GM21576 (cell line): ENCODE measurements around the gene ACSL3.
A peak's percentile ranks its signal among the peaks of the same experiment; 100 is the strongest.

Experiments
- ATAC-seq: cut with Tn5 transposase; IDR thresholded peaks from one replicate; pipeline ENCODE4 v1.9.1; 2021; ENCODE audit warnings: mild to moderate bottlenecking, moderate library complexity; ENCODE audit not compliant: unreplicated experiment

ACSL3 gene

GRCh38 chr2:222939208-222939856 lies 78.5 kb downstream of the ACSL3 start:
- ATAC-seq, result peak; percentile 79

GRCh38 chr2:222939979-222940378 lies 79.1 kb downstream of the ACSL3 start:
- no peak for ATAC-seq

DNA sequence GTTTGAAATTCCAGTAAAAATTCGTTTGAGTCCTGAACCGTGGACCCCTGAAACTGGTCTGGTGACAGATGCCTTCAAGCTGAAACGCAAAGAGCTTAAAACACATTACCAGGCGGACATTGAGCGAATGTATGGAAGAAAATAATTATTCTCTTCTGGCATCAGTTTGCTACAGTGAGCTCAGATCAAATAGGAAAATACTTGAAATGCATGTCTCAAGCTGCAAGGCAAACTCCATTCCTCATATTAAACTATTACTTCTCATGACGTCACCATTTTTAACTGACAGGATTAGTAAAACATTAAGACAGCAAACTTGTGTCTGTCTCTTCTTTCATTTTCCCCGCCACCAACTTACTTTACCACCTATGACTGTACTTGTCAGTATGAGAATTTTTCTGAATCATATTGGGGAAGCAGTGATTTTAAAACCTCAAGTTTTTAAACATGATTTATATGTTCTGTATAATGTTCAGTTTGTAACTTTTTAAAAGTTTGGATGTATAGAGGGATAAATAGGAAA lies 80.7 kb downstream of the ACSL3 start:
- ATAC-seq, result no peak

DNA sequence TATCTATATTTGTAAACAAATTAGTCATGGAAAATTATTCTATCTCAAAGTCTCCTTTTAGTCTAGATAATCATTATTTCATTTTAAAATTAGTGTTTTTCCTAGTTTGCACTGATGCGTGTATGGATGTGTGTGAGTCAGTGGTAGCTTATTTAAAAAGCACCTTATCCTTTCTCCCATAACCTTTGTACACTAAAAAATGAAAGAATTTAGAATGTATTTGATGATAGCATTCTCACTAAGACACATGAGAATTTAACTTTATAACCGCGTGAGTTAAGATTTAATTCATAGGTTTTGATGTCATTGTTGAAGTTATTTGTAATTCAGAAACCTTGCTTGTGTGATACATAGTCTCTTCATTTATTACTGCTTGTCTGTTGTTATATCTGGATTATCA lies 81.7 kb downstream of the ACSL3 start:
- no peak for ATAC-seq

DNA sequence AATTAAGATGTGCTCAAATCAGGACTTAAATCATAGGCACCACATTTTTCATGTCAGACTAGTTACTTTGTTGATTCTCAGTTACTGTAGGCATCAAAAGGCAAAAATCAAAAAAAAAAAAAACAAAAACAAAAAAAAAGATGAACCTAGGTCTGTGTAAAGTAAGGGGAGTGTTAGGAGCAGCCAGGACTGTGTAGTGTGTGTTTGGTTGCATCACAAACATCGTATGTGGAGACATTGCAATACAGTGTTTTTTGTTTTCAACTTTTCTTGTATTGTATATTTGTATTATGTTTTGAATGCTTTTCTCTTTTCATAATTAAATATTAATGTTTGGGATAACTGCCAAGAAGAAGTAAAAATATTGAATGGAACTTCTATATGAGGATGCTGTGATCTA lies 82.1 kb downstream of the ACSL3 start:
- ATAC-seq, result no peak

DNA sequence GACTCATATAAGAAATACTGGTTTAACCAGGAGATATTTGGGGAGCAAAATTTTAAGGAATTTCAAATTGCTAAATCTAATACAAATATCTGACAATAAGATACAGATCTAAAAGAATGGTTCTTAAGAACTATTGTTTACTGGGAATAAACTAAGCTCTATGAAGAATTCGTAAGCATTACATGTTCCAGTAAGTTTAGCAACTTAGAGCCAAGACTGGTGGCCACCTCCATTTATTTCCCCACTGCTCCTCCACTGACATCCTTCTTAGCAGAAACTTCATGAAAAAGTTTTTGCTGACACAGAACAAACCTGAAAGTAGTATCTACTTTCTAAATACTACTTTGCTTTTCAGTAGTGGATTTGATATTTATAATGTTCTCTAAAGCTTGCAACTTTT lies 83.0 kb downstream of the ACSL3 start:
- ATAC-seq, result peak; percentile 82

- no peak for ATAC-seq
Observed at GRCh38 chr2:222944552-222944951, 83.7 kb downstream of the ACSL3 start.

DNA sequence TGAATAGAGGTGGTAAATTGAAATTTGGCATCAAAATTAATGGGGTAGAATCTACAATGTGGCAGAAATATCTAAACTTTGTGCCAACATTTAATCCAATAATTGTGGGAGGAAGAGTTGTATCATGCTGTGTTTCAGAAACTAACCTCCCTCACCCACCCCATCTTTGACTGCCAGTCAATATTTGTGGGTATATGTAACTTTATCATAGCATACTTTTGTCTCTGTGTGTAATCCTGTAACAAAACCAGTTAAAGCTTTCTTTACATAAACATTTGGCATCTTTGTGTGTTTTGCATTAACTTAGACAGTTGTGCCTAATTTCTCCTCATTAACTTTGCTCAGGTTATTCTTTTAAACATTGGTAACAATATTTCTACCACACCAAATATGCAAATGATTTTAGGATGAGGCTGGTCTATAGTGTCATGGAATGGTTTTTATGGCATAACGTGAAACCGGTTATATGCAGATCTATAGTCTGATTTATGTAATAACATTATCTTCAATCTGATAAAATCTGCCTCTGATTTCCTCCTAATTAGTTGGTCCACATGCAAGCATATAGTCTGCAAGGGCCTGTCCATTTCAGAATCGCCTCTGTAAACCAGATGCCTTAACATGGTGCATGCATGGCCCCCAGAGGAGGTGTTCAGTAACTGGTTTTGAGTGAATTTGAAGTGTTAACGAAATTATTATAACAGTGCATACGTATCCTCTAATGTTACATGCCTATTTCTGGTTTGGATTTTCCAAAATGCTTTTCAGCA lies 84.3 kb downstream of the ACSL3 start:
- no peak for ATAC-seq

DNA sequence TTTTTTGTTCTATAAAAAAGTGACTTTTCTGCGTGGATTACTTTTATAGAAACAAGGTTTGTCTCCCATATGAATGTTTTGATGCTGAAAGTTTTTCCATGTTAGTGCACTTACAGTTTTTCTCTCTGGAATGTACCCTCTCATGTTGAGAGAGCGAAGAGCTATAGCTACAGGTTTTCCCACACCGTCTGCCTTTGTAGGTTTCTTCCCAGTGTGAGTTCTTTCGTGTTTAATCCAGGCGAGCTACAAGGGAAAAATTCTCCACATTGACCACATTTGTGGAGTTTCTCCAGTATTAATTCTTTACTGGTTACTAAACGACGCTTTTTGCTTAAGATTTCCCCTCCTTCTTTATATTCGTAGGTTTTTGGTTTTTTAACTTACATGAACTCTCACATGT lies 85.1 kb downstream of the ACSL3 start:
- ATAC-seq, result no peak

GRCh38 chr2:222946700-222947287 lies 86.0 kb downstream of the ACSL3 start:
- no peak for ATAC-seq

GRCh38 chr2:222949073-222949472 lies 88.2 kb downstream of the ACSL3 start:
- ATAC-seq, result no peak

- no peak for ATAC-seq
Observed at GRCh38 chr2:222949690-222950323, 89.0 kb downstream of the ACSL3 start.

GRCh38 chr2:222950638-222951285 lies 89.9 kb downstream of the ACSL3 start:
- ATAC-seq, result no peak

DNA sequence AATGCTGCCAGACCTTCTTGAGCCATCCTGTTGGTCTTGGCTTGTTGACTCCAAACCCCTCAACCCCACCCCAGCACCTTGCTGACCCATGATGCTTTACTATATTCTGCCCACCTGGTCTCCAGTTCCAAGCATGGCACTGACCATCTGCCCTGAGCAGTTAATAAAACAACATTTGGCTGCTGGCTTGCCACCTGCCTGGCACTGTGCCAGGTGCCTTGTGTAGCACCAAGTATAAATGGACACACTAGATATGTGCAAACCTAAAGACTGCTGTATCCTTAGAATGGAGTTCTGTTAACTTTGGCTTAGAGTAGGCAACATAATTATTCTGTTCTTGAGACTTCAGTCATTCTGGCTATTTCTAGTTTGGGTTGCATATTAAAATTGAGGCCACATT lies 91.4 kb downstream of the ACSL3 start:
- no peak for ATAC-seq

DNA sequence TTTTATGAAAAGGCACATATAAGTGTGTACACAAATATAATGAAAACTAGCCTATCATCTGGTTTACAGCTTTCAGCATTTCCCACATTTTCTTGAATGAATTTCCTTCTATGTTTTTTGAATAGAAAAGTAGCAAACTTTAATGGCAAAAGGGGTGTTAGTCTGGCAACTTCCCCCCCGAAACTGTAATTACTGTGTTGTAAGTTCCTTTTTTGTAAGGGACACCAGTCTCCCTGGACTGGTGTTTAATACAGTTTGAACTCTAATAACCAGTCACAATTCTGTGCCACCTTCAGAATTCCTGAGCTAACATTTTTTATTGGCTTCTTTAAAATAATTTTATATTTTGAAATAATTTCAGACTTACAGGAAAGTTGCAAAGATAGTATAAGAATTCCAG lies 94.2 kb downstream of the ACSL3 start:
- no peak for ATAC-seq

- no peak for ATAC-seq
Observed at GRCh38 chr2:222959358-222959757, 98.5 kb downstream of the ACSL3 start.

- ATAC-seq, result peak; percentile 95
Observed at GRCh38 chr2:222960126-222960525, 99.3 kb downstream of the ACSL3 start.

DNA sequence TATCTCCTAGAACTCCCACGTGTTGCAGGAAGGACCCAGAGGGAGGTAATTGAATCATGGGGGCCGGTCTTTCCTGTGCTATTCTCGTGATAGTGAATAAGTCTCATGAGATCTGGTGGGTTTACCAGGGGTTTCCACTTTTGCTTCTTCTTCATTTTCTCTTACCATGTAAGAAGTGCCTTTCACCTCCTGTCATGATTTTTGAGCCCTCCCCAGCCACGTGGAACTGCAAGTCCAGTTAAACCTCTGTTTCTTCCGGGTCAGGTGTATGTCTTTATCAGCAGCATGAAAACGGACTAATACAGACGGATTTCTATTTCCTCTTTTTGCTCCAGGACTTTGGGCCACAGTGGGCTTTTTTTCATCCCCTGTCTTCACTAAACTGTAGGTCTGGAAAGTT lies 102.8 kb downstream of the ACSL3 start:
- no peak for ATAC-seq

DNA sequence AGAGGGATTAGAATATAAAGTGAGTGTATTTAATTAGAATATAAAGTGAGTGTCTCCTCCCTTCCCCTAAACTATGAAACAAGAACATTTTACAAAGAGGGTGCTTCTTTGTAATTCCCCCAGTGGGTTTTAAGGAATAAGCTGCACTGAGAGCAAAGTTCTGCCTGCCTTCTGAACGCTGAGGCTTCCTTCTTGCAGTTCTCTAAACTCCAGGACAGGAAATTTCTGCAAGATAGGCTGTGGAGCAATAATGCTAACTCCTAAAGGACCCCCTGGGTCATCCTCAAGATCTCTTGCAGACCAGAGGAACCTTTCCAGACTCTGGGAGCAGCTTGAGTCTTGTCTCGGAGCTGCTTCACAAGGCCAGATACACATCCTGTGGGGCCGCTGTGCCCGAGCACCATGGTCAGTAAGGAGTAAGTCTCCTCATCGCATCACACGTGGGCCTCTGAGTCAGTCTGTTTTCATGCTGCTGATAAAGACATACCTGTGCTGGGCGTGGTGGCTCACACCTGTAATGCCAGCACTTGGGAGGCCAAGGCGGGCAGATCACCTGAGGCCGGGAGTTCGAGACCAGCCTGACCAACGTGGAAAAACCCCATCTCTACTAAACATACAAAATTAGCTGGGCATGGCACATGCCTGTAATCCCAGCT lies 103.7 kb downstream of the ACSL3 start:
- ATAC-seq, result no peak

DNA sequence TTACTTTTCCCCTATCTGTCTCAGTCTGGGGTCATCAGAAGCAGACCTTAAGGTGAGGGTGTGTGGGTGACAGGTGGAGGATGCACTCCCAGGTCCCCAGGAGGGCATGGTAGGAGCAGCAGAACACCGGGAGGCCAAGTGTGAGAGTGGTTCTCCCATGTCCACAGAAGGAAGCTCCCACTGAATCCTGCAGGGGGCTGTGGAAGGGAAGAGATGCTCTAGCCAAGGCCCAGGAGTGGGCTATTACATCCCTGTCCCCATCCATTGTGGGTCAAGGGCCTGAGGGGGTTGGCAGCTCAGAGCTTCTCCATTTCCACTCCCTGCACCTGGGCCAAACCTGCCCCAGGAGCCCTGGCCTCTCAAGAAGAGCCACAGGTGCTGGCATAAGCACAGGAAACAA lies 104.7 kb downstream of the ACSL3 start:
- ATAC-seq, result no peak
